GM12864 (cell line): ENCODE data around the gene HS3ST2.
A peak's percentile ranks its signal among the peaks of the same experiment; 100 is the strongest.

ENCODE experiments used
- DNase-seq: peaks from one replicate; pipeline ENCODE4 v3.0.0-alpha.2; 2011; ENCODE audit warnings: low read depth
- H3K4me3 ChIP-seq: 2 replicates; pipeline ENCODE4 v1.5.1; 2011; ENCODE audit warnings: mild to moderate bottlenecking, low read depth, low read length, control low read depth
- TF ChIP-seq, protein P1 (sequence below): IDR thresholded peaks from 2 replicates; pipeline ENCODE4 v1.5.1; 2011; ENCODE audit warnings: low read depth, mild to moderate bottlenecking, moderate library complexity, low read length, control low read depth, inconsistent platforms; ENCODE audit errors: missing control alignments

The HS3ST2 gene

DNA sequence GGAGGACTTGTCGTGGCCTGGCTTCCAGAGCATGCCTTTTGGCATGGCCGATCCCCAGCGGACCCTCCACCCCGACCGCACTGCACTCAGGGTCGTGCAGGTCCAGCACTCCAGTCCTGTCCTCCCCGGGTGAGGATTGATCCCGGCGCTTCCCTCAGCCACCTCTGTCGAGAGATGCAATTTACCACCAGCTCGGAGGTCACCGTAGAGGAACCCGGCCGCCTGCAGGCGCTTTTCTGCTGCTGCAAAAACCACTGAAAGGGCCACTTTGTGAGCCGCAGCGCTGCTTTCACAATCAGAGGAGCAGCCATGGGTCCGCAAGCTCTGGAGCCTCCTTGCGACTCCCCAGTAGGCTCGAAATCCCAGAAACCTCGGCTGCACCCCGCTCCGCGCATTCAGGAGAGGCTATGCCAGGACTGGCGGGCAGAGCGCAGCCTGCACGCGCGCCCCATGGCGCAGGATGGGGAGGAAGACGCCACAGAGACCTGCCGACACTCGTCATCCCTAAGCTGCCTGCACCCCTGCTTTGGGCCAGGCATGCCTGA, 134.2 kb downstream of the HS3ST2 start:
- H3K4me3 ChIP-seq = no peak overlapping the region
- TF ChIP-seq, protein P1, sequence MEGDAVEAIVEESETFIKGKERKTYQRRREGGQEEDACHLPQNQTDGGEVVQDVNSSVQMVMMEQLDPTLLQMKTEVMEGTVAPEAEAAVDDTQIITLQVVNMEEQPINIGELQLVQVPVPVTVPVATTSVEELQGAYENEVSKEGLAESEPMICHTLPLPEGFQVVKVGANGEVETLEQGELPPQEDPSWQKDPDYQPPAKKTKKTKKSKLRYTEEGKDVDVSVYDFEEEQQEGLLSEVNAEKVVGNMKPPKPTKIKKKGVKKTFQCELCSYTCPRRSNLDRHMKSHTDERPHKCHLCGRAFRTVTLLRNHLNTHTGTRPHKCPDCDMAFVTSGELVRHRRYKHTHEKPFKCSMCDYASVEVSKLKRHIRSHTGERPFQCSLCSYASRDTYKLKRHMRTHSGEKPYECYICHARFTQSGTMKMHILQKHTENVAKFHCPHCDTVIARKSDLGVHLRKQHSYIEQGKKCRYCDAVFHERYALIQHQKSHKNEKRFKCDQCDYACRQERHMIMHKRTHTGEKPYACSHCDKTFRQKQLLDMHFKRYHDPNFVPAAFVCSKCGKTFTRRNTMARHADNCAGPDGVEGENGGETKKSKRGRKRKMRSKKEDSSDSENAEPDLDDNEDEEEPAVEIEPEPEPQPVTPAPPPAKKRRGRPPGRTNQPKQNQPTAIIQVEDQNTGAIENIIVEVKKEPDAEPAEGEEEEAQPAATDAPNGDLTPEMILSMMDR = no peak
- DNase-seq = no peak

DNA sequence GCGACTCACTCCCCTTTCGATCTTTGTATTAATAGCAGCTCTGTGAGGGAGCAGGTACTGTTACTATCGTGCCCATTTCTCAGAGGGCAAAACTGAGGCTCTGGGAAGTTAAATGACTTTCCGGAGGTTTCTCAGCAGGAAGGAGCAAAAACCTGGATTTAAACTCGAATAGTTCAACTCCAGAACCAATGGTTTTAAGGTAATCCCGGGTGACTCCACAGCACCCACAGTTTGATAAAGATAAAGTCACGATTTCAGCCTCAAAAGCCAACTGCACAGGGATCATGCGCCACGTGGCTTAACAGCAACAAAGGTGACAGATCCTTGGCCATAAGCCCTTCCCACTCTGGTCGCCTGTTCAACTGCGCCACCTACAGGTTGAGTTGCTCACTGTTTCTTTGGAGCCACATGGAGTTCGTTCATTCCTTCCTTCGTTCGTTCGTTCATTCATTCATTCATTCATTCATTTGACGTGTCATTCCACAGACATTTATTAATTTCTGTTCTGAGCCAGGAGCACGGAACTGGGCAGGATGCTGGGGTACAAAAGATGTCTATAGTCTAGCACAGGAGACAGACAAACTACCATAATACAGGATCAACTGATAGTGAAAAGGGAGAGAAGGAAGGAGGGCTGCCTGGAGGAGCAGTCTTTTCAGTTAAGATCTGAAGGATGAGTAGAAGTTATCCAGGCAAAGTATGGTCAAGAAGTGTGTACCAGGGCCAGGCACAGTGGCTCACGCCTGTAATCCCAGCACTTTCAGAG, 134.8 kb downstream of the HS3ST2 start:
- TF ChIP-seq, protein P1 = peak; percentile 88
- DNase-seq = peak; percentile 39
- H3K4me3 ChIP-seq = no peak overlapping the region

GRCh38 chr16:22955461-22956070, 141.6 kb downstream of the HS3ST2 start:
- DNase-seq = no peak
- TF ChIP-seq, protein P1 = no peak
- H3K4me3 ChIP-seq = no peak overlapping the region

DNA sequence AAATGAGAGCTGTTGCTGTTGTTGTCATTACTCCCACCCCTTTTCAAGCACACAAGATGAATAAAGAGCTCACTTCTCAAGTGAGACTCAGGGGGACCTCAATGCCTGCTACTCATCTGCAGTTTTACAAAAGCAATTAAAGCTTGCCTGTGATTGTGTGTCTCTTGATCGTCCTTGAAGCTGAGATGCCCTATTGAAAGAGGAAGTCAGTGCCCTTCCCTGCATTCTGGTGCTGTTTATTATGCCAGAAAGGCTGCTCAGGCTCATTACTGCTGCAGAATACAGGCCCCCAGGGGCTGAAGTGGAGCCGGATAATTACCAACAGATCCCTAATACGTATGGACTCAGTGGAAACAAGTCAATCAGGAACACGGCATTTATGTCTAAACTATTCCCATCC, 147.2 kb downstream of the HS3ST2 start:
- no peak overlapping the region for H3K4me3 ChIP-seq
- no peak for DNase-seq
- TF ChIP-seq, protein P1 = no peak

GRCh38 chr16:22962905-22963304, 148.9 kb downstream of the HS3ST2 start:
- DNase-seq = no peak
- TF ChIP-seq, protein P1 = no peak

More at GRCh38 chr16:22962905-22963304, 148.9 kb downstream of the HS3ST2 start:
- H3K4me3 ChIP-seq = no peak overlapping the region
